Tibial nerve (tissue), 4 donors: ENCODE measurements around the gene ABHD17B. TPM values are rescaled to one million over a fixed set of nuclear protein-coding genes. Genes with fewer than 3 reads are reported as not detected.
A peak's percentile ranks its signal among the peaks of the same experiment; 100 is the strongest.

Experiments used
- DNase-seq, 2 donors: peaks; one replicate each; pipeline ENCODE4 v3.0.0-alpha.2; 2019; ENCODE audit warnings: low spot score in 2 of 2
- H3K27ac ChIP-seq, 4 donors: fragments of 200-600 bp; sonication (generic) in 3 of 4; one replicate each; pipeline ENCODE4 v1.5.1; 2017 to 2019; ENCODE audit warnings: mild to moderate bottlenecking in 1 of 4
- H3K27me3 ChIP-seq, 2 donors: fragments of 200-600 bp; sonication (generic) in 1 of 2; one replicate each; pipeline versions ENCODE4 v1.5.1 to v1.6.0; 2017 to 2019
- H3K36me3 ChIP-seq, 3 donors: fragments of 200-600 bp; sonication (generic); one replicate each; pipeline ENCODE4 v1.5.1; 2018 to 2019
- H3K4me1 ChIP-seq, 4 donors: fragments of 200-600 bp; sonication (generic) in 3 of 4; one replicate each; pipeline ENCODE4 v1.5.1; 2017 to 2019
- H3K4me3 ChIP-seq, 4 donors: fragments of 200-600 bp; sonication (generic) in 3 of 4; one replicate each; pipeline ENCODE4 v1.5.1; 2017 to 2019; ENCODE audit warnings: mild to moderate bottlenecking in 1 of 4, moderate library complexity in 1 of 4
- H3K9me3 ChIP-seq, 4 donors: fragments of 200-600 bp; sonication (generic) in 3 of 4; one replicate each; pipeline ENCODE4 v1.5.1; 2017 to 2019
- CTCF ChIP-seq, 5 experiments: fragments of 200-600 bp in 3 of 5; fragments of 450-650 bp in 2 of 5; sonication (generic) in 3 of 5; IDR thresholded peaks; one replicate each; pipeline ENCODE4 v1.5.1; 2016 to 2019; ENCODE audit warnings: antibody characterized with exemption in 5 of 5, mild to moderate bottlenecking in 3 of 5, moderate library complexity in 2 of 5
- EP300 ChIP-seq, 2 donors: sonication (generic); formaldehyde crosslinking; IDR thresholded peaks; one replicate each; pipeline ENCODE4 v1.6.1; 2017; ENCODE audit warnings: antibody characterized with exemption in 2 of 2, mild to moderate bottlenecking in 1 of 2
- POLR2A ChIP-seq, 2 donors: fragments of 450-650 bp; IDR thresholded peaks; one replicate each; pipeline ENCODE4 v1.6.1; 2017; ENCODE audit warnings: antibody characterized with exemption in 2 of 2, mild to moderate bottlenecking in 2 of 2, moderate library complexity in 2 of 2
- WGBS, 2 donors: methylation state at CpG; one replicate each; pipeline ENCODE4 v1.1.5; 2018; 5-methylcytosine and 5-hydroxymethylcytosine counted together
- total RNA-seq, 4 donors: library from RNA; depleted of rRNA; stranded (reverse); fragments of >200 nt; gene quantifications; one replicate each; pipeline ENCODE4 v1.1.0, GENCODE V29; 2016

The ABHD17B gene
- total RNA-seq, 4 donors from 2014 or later: 10.5 to 23.8 (median 18.3) TPM

- no peak overlapping the region for H3K27ac ChIP-seq
- H3K36me3 ChIP-seq: peaks cover 0 to 5% (median 0%) of the 10 kb centered on the region in 3 donors
- H3K4me3 ChIP-seq: no peak overlapping the region
- H3K27me3 ChIP-seq: no peaks in the 10 kb centered on the region
- no peak for DNase-seq
- peaks cover 0 to 23% (median 11%) of the 10 kb centered on the region in 4 donors for H3K4me1 ChIP-seq
- no peaks in the 10 kb centered on the region for H3K9me3 ChIP-seq
- TF ChIP-seq POLR2A (IDR thresholded peaks at IDR 0.05) (no peak), CTCF (IDR thresholded peaks at IDR 0.05) (no peak), EP300 (IDR thresholded peaks at IDR 0.05) (no peak)
Measured at GRCh38 chr9:71915495-71915894, 4.5 kb upstream of the ABHD17B start.

- WGBS, 2 donors: 2% methylated on average over 9 of the region's 9 CpGs
- H3K4me3 ChIP-seq: peak overlapping the region; percentile 68 to 95 (median 92)
- no peaks in the 10 kb centered on the region for H3K9me3 ChIP-seq
- H3K27me3 ChIP-seq: no peaks in the 10 kb centered on the region
- peak overlapping the region; percentile 67 to 93 (median 90) for H3K27ac ChIP-seq
- H3K36me3 ChIP-seq: no peaks in the 10 kb centered on the region
- H3K4me1 ChIP-seq: peaks cover 0 to 39% (median 19%) of the 10 kb centered on the region in 4 donors
- TF ChIP-seq CTCF (IDR thresholded peaks at IDR 0.05): no peak
- no peak for TF ChIP-seq POLR2A (IDR thresholded peaks at IDR 0.05)
- TF ChIP-seq EP300 (IDR thresholded peaks at IDR 0.05): no peak
- no peak for DNase-seq
Measured at GRCh38 chr9:71911908-71912335, 929 bp upstream of the ABHD17B start.

- no peaks in the 10 kb centered on the region for H3K9me3 ChIP-seq
- H3K27ac ChIP-seq: peak overlapping the region; percentile 77 to 97 (median 92)
- peaks cover 0 to 5% (median 0%) of the 10 kb centered on the region in 3 donors for H3K36me3 ChIP-seq
- peaks cover 0 to 41% (median 19%) of the 10 kb centered on the region in 4 donors for H3K4me1 ChIP-seq
- 0 to 1% methylated on average over 43 of the region's 56 CpGs for WGBS, 2 donors
- peak in 1 of 2 donors; percentile 4 for DNase-seq
- H3K27me3 ChIP-seq: no peaks in the 10 kb centered on the region
- TF ChIP-seq EP300 (IDR thresholded peaks at IDR 0.05) (no peak), POLR2A (IDR thresholded peaks at IDR 0.05) (no peak), CTCF (IDR thresholded peaks at IDR 0.05) (no peak)
- H3K4me3 ChIP-seq: peak overlapping the region; percentile 91 to 98 (median 94)
Measured at GRCh38 chr9:71910650-71911060, 338 bp downstream of the ABHD17B start.

- WGBS, 2 donors: 1% methylated on average over 32 to 36 of the region's 47 CpGs
- Histone ChIP-seq H3K27me3 (no peaks in the 10 kb centered on the region), H3K4me1 (peaks cover 0 to 38% (median 19%) of the 10 kb centered on the region in 4 donors), H3K9me3 (no peaks in the 10 kb centered on the region), H3K4me3 (peak overlapping the region; percentile 91 to 98 (median 94)), H3K36me3 (peaks cover 0 to 7% (median 0%) of the 10 kb centered on the region in 3 donors), H3K27ac (peak overlapping the region; percentile 77 to 97 (median 92))
- TF ChIP-seq EP300 (IDR thresholded peaks at IDR 0.05) (no peak), POLR2A (IDR thresholded peaks at IDR 0.05) (no peak), CTCF (IDR thresholded peaks at IDR 0.05) (no peak)
- DNase-seq: peak in 1 of 2 donors; percentile 38
Measured at GRCh38 chr9:71909887-71910649, 925 bp downstream of the ABHD17B start.

- Histone ChIP-seq H3K4me3 (peak overlapping the region in 2 of 4 donors; percentile 91 to 98), H3K4me1 (peaks cover 0 to 38% (median 19%) of the 10 kb centered on the region in 4 donors)
- no peak for DNase-seq
Measured at GRCh38 chr9:71908825-71909224, 2.2 kb downstream of the ABHD17B start.

More at GRCh38 chr9:71908825-71909224, 2.2 kb downstream of the ABHD17B start:
- Histone ChIP-seq H3K27me3 (no peaks in the 10 kb centered on the region), H3K36me3 (peaks cover 0 to 7% (median 0%) of the 10 kb centered on the region in 3 donors), H3K9me3 (no peaks in the 10 kb centered on the region), H3K27ac (no peak overlapping the region)
- WGBS, 2 donors: 44 to 75% methylated on average over 1 of the region's 1 CpG
- no peak for TF ChIP-seq EP300 (IDR thresholded peaks at IDR 0.05)
- TF ChIP-seq CTCF (IDR thresholded peaks at IDR 0.05): no peak
- no peak for TF ChIP-seq POLR2A (IDR thresholded peaks at IDR 0.05)
